ENCODE results near the gene GMFB.

Gene GMFB

DNA sequence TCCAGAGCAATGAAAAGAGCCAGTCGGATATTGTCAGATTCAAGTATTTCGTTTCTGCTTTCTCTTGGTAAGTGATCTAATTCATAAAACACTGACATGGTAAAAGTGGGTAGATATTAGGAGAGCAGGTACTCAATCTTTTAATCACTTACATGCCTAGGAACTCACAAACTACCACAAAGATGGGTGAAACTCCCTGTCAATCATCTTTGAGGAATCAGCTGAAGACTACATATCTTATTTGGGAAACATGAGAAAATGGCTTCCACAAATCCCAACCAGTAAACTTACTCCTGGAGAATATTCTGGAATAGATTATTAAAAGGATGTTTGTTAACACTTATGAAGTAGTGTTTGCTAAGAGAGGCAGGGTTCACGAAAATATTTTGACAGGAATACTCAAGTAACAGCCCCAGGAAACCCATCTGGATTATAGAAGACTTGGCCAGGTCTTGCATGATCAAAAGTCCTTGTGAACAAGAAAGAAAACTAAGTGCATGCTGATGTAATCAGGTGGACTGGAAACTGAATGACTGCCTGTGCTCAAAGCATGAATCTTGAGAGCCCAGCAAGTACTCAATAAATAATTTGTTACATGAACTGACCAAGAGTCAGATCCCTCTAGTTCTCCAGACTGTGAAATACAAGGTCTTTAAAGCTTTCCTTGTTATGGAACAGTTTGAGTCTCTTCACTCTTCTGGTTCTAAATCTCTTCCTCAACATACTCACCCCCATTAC is 63.1 kb downstream of the GMFB start (continued):
- TF ChIP-seq, protein P1, sequence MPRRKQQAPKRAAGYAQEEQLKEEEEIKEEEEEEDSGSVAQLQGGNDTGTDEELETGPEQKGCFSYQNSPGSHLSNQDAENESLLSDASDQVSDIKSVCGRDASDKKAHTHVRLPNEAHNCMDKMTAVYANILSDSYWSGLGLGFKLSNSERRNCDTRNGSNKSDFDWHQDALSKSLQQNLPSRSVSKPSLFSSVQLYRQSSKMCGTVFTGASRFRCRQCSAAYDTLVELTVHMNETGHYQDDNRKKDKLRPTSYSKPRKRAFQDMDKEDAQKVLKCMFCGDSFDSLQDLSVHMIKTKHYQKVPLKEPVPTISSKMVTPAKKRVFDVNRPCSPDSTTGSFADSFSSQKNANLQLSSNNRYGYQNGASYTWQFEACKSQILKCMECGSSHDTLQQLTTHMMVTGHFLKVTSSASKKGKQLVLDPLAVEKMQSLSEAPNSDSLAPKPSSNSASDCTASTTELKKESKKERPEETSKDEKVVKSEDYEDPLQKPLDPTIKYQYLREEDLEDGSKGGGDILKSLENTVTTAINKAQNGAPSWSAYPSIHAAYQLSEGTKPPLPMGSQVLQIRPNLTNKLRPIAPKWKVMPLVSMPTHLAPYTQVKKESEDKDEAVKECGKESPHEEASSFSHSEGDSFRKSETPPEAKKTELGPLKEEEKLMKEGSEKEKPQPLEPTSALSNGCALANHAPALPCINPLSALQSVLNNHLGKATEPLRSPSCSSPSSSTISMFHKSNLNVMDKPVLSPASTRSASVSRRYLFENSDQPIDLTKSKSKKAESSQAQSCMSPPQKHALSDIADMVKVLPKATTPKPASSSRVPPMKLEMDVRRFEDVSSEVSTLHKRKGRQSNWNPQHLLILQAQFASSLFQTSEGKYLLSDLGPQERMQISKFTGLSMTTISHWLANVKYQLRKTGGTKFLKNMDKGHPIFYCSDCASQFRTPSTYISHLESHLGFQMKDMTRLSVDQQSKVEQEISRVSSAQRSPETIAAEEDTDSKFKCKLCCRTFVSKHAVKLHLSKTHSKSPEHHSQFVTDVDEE (CRISPR knock-in tag; IDR thresholded peaks at IDR 0.05), result no peak
- TF ChIP-seq, protein P2, sequence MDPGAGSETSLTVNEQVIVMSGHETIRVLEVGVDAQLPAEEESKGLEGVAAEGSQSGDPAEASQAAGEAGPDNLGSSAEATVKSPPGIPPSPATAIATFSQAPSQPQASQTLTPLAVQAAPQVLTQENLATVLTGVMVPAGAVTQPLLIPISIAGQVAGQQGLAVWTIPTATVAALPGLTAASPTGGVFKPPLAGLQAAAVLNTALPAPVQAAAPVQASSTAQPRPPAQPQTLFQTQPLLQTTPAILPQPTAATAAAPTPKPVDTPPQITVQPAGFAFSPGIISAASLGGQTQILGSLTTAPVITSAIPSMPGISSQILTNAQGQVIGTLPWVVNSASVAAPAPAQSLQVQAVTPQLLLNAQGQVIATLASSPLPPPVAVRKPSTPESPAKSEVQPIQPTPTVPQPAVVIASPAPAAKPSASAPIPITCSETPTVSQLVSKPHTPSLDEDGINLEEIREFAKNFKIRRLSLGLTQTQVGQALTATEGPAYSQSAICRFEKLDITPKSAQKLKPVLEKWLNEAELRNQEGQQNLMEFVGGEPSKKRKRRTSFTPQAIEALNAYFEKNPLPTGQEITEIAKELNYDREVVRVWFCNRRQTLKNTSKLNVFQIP (CRISPR knock-in tag; IDR thresholded peaks at IDR 0.05; ENCODE audit: borderline replicate concordance, low read depth), result no peak
- TF ChIP-seq TCF4 (CRISPR knock-in tag; IDR thresholded peaks at IDR 0.05; ENCODE audit: borderline replicate concordance) (no peak), SNAI2 (CRISPR knock-in tag; IDR thresholded peaks at IDR 0.05) (no peak), CSDC2 (CRISPR knock-in tag; IDR thresholded peaks at IDR 0.05) (no peak)

DNA sequence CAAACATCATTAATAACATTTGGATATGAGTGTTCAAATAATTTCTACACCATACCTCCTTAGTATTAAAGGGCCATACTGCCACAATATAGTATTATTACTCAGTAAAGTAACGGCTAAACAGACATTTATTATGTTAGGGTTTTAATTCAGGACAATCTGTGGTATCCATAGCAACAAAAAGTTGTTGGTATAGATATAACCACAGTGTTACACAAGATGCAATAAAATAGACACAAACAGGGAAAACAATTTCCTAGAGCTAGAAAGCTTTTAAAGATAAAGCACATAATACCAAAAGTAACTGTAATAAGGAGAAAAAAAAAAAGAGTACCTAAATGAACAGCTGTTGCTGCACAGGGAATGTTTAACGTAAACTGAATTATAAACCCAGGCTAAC is 63.7 kb downstream of the GMFB start:
- TF ChIP-seq OSR1 (CRISPR knock-in tag; IDR thresholded peaks at IDR 0.05), result no peak
- no peak for TF ChIP-seq ZNF8 (CRISPR knock-in tag; IDR thresholded peaks at IDR 0.05)
- TF ChIP-seq PPARA (CRISPR knock-in tag; IDR thresholded peaks at IDR 0.05; ENCODE audit: borderline replicate concordance), result no peak
- TF ChIP-seq ISL1 (CRISPR knock-in tag; IDR thresholded peaks at IDR 0.05), result no peak
- ATAC-seq, result no peak

Data from SK-N-SH treated with all-trans-retinoic acid at 6 μM for 48 hours (cell line).